ENCODE measurements around the gene STARD13. TPM values are rescaled to one million over a fixed set of nuclear protein-coding genes. Genes with fewer than 3 reads are reported as not detected.

STARD13 gene
- total RNA-seq, 1 donor: 28.2 TPM

- peak; percentile 96 for TF ChIP-seq CTCF (IDR thresholded peaks at IDR 0.05; ENCODE audit: extremely low read depth, low read depth, low read length)
- H3K4me2 ChIP-seq (ENCODE audit: insufficient read depth, low read length): peak overlapping the region; percentile 80
- H3K9me3 ChIP-seq (ENCODE audit: low read depth, low read length): peaks cover 2% of the 10 kb centered on the region
- no peak for DNase-seq (ENCODE audit: insufficient read length, low spot score, missing footprints)
- peaks cover 72% of the 10 kb centered on the region for H3K4me1 ChIP-seq (ENCODE audit: insufficient read depth, low read length)
- H4K20me1 ChIP-seq (ENCODE audit: insufficient read depth, low read length): no peaks in the 10 kb centered on the region
- H2AFZ ChIP-seq (ENCODE audit: low read length): peak overlapping the region; percentile 15
- H3K79me2 ChIP-seq (ENCODE audit: insufficient read depth, low read length): peaks cover 88% of the 10 kb centered on the region
- peaks cover 18% of the 10 kb centered on the region for H3K36me3 ChIP-seq (ENCODE audit: insufficient read depth, low read length)
- peak overlapping the region; percentile 54 for H3K4me3 ChIP-seq (ENCODE audit: insufficient read depth, low read length)
- H3K27me3 ChIP-seq (ENCODE audit: insufficient read depth, low read length): no peaks in the 10 kb centered on the region
- peak overlapping the region; percentile 97 for H3K27ac ChIP-seq (ENCODE audit: low read depth, low read length)
Observed at GRCh38 chr13:33228648-33229445, 56.7 kb downstream of the STARD13 start.

- H2AFZ ChIP-seq (ENCODE audit: low read length): no peak overlapping the region
- H3K9me3 ChIP-seq (ENCODE audit: low read depth, low read length): peaks cover 2% of the 10 kb centered on the region
- TF ChIP-seq CTCF (IDR thresholded peaks at IDR 0.05; ENCODE audit: extremely low read depth, low read depth, low read length): no peak
- no peaks in the 10 kb centered on the region for H3K27me3 ChIP-seq (ENCODE audit: insufficient read depth, low read length)
- peak overlapping the region; percentile 23 for H3K4me3 ChIP-seq (ENCODE audit: insufficient read depth, low read length)
- H3K36me3 ChIP-seq (ENCODE audit: insufficient read depth, low read length): peaks cover 12% of the 10 kb centered on the region
- H3K4me1 ChIP-seq (ENCODE audit: insufficient read depth, low read length): peaks cover 72% of the 10 kb centered on the region
- peak overlapping the region; percentile 97 for H3K27ac ChIP-seq (ENCODE audit: low read depth, low read length)
- no peaks in the 10 kb centered on the region for H4K20me1 ChIP-seq (ENCODE audit: insufficient read depth, low read length)
- H3K79me2 ChIP-seq (ENCODE audit: insufficient read depth, low read length): peaks cover 86% of the 10 kb centered on the region
- H3K4me2 ChIP-seq (ENCODE audit: insufficient read depth, low read length): peak overlapping the region; percentile 80
- DNase-seq (ENCODE audit: insufficient read length, low spot score, missing footprints): no peak
Observed at GRCh38 chr13:33227927-33228647, 57.5 kb downstream of the STARD13 start.

GRCh38 chr13:33224686-33225085 is 60.9 kb downstream of the STARD13 start:
- TF ChIP-seq CTCF (IDR thresholded peaks at IDR 0.05; ENCODE audit: extremely low read depth, low read depth, low read length): no peak
- Histone ChIP-seq H3K4me2 (ENCODE audit: insufficient read depth, low read length) (peak overlapping the region; percentile 6), H3K27ac (ENCODE audit: low read depth, low read length) (peak overlapping the region; percentile 97)

GRCh38 chr13:33224191-33224590 is 61.4 kb downstream of the STARD13 start:
- Histone ChIP-seq H3K4me3 (ENCODE audit: insufficient read depth, low read length) (no peak overlapping the region), H3K9me3 (ENCODE audit: low read depth, low read length) (peaks cover 2% of the 10 kb centered on the region), H3K4me1 (ENCODE audit: insufficient read depth, low read length) (peaks cover 46% of the 10 kb centered on the region), H3K79me2 (ENCODE audit: insufficient read depth, low read length) (peaks cover 92% of the 10 kb centered on the region), H3K27me3 (ENCODE audit: insufficient read depth, low read length) (no peaks in the 10 kb centered on the region), H4K20me1 (ENCODE audit: insufficient read depth, low read length) (no peaks in the 10 kb centered on the region), H3K27ac (ENCODE audit: low read depth, low read length) (peak overlapping the region; percentile 97), H2AFZ (ENCODE audit: low read length) (no peak overlapping the region), H3K36me3 (ENCODE audit: insufficient read depth, low read length) (peaks cover 15% of the 10 kb centered on the region), H3K4me2 (ENCODE audit: insufficient read depth, low read length) (peak overlapping the region; percentile 6)
- TF ChIP-seq CTCF (IDR thresholded peaks at IDR 0.05; ENCODE audit: extremely low read depth, low read depth, low read length): no peak
- DNase-seq (ENCODE audit: insufficient read length, low spot score, missing footprints): no peak

More at GRCh38 chr13:33224686-33225085, 60.9 kb downstream of the STARD13 start:
- Histone ChIP-seq H3K9me3 (ENCODE audit: low read depth, low read length) (peaks cover 2% of the 10 kb centered on the region), H3K27me3 (ENCODE audit: insufficient read depth, low read length) (no peaks in the 10 kb centered on the region), H2AFZ (ENCODE audit: low read length) (no peak overlapping the region), H3K4me3 (ENCODE audit: insufficient read depth, low read length) (no peak overlapping the region), H3K79me2 (ENCODE audit: insufficient read depth, low read length) (peaks cover 93% of the 10 kb centered on the region), H3K36me3 (ENCODE audit: insufficient read depth, low read length) (peaks cover 15% of the 10 kb centered on the region), H3K4me1 (ENCODE audit: insufficient read depth, low read length) (peaks cover 50% of the 10 kb centered on the region), H4K20me1 (ENCODE audit: insufficient read depth, low read length) (no peaks in the 10 kb centered on the region)
- no peak for DNase-seq (ENCODE audit: insufficient read length, low spot score, missing footprints)
